H1 (cell line): Measurements from ENCODE around the gene UNK. TPM values are rescaled to one million over a fixed set of nuclear protein-coding genes. Genes with fewer than 3 reads are reported as not detected.

ENCODE experiments used
- CTCF ChIA-PET: fragments of 300-600 bp; sonication (Branson Sonifier 250); formaldehyde crosslinking; loops from one replicate; lab custom pipeline; 2021; ENCODE audit not compliant: partially characterized antibody; lab: Charles Lee
- POLR2A ChIA-PET: fragments of 300-600 bp; sonication (Branson Sonifier 250); formaldehyde crosslinking; loops from one replicate; lab custom pipeline; 2021; ENCODE audit warnings: inconsistent platforms; ENCODE audit not compliant: partially characterized antibody; lab: Charles Lee
- DNase-seq, 2 experiments: peaks; one replicate each; pipeline versions ENCODE4 v3.0.0 to v3.0.0-alpha.2; 2010 to 2022; ENCODE audit warnings: low spot score in 2 of 2, low read depth in 1 of 2, mixed read lengths in 1 of 2
- FAIRE-seq: peaks from 2 replicates; lab custom pipeline; 2011; peaks lifted over from hg19 to GRCh38; lab: Jason Lieb, UNC
- H2AFZ ChIP-seq: 2 replicates; pipeline ENCODE4 v1.8.1; 2012; ENCODE audit warnings: low read length, inconsistent platforms
- H2AK5ac ChIP-seq: 2 replicates; pipeline ENCODE4 v1.6.1; 2013; ENCODE audit warnings: low read depth, low read length
- H2BK120ac ChIP-seq: replicated peaks from 2 replicates; pipeline ENCODE3; 2013; ENCODE audit warnings: low read depth, low read length, inconsistent platforms
- H2BK12ac ChIP-seq: 2 replicates; pipeline ENCODE4 v1.6.1; 2013; ENCODE audit warnings: low read depth, low read length
- H2BK15ac ChIP-seq: 2 replicates; pipeline ENCODE4 v1.6.1; 2013; ENCODE audit warnings: low read length
- H2BK20ac ChIP-seq: 2 replicates; pipeline ENCODE4 v1.6.1; 2013; ENCODE audit warnings: low read length
- H2BK5ac ChIP-seq: 2 replicates; pipeline ENCODE4 v1.6.1; 2013; ENCODE audit warnings: low read depth, low read length
- H3K14ac ChIP-seq: 2 replicates; pipeline ENCODE4 v1.6.1; 2013; ENCODE audit warnings: inconsistent platforms; ENCODE audit not compliant: insufficient read length
- H3K18ac ChIP-seq: 2 replicates; pipeline ENCODE4 v1.6.1; 2013; ENCODE audit warnings: low read length; ENCODE audit errors: extremely low read depth
- H3K23ac ChIP-seq: 2 replicates; pipeline ENCODE4 v1.6.1; 2013; ENCODE audit warnings: inconsistent platforms; ENCODE audit not compliant: insufficient read length
- H3K23me2 ChIP-seq: 2 replicates; pipeline ENCODE4 v1.6.1; 2013; ENCODE audit warnings: low read depth, low read length
- H3K27ac ChIP-seq: 2 replicates; pipeline ENCODE4 v1.6.1; 2011; ENCODE audit warnings: low read depth, low read length, inconsistent platforms
- H3K27me3 ChIP-seq, 4 experiments: replicated peaks in 1 of 4; 1 replicate in 1 of 4; 2 replicates in 3 of 4; pipeline versions ENCODE4 v1.6.1 to v1.8.1; 2011 to 2013; ENCODE audit warnings: low read length in 3 of 4, mild to moderate bottlenecking in 3 of 4, inconsistent platforms in 2 of 4, mixed read lengths in 2 of 4, moderate library complexity in 1 of 4; ENCODE audit not compliant: control insufficient read depth in 3 of 4, insufficient read depth in 3 of 4; ENCODE audit errors: extremely low read depth in 1 of 4
- H3K36me3 ChIP-seq, 4 experiments: 2 replicates each; pipeline versions ENCODE4 v1.6.1 to v1.8.1; 2011 to 2013; ENCODE audit warnings: mild to moderate bottlenecking in 4 of 4, low read length in 3 of 4, moderate library complexity in 2 of 4, control low read depth in 1 of 4, inconsistent platforms in 1 of 4; ENCODE audit not compliant: insufficient read depth in 4 of 4, control insufficient read depth in 2 of 4
- H3K4ac ChIP-seq: replicated peaks from 2 replicates; pipeline ENCODE3; 2013; ENCODE audit warnings: low read length, low read depth, mixed read lengths, inconsistent platforms; ENCODE audit not compliant: insufficient read length
- H3K4me1 ChIP-seq, 4 experiments: replicated peaks in 1 of 4; 1 replicate in 1 of 4; 2 replicates in 3 of 4; pipeline versions ENCODE4 v1.6.1 to v1.8.1; 2011 to 2013; ENCODE audit warnings: low read length in 3 of 4, inconsistent platforms in 2 of 4, mixed read lengths in 1 of 4; ENCODE audit not compliant: insufficient read depth in 4 of 4, control insufficient read depth in 3 of 4
- H3K4me2 ChIP-seq, 2 experiments: 2 replicates each; pipeline versions ENCODE4 v1.6.1 to v1.8.1; 2011 to 2013; ENCODE audit warnings: low read depth in 2 of 2, low read length in 2 of 2, control low read depth in 1 of 2, inconsistent platforms in 1 of 2, mild to moderate bottlenecking in 1 of 2; ENCODE audit not compliant: insufficient read depth in 1 of 2
- H3K4me3 ChIP-seq, 4 experiments: fragments of 200-600, 300-600 bp in 1 of 4; sonication (generic), shearing (Covaris generic), sonication (Bioruptor Twin) in 1 of 4; 2 replicates each; pipeline versions ENCODE4 v1.5.1 to v1.8.1; 2011 to 2016; ENCODE audit warnings: low read length in 4 of 4, low read depth in 3 of 4, control low read depth in 2 of 4, inconsistent platforms in 2 of 4, mild to moderate bottlenecking in 2 of 4, mixed read lengths in 1 of 4, moderate library complexity in 1 of 4; ENCODE audit not compliant: insufficient read depth in 2 of 4; ENCODE audit errors: extremely low read depth in 1 of 4
- H3K56ac ChIP-seq: replicated peaks from 2 replicates; pipeline ENCODE3; 2013; ENCODE audit warnings: low read depth, mild to moderate bottlenecking, mixed read lengths, low read length, inconsistent platforms; ENCODE audit not compliant: insufficient read length
- H3K79me1 ChIP-seq: 2 replicates; pipeline ENCODE4 v1.6.1; 2013; ENCODE audit warnings: low read depth, low read length, control low read depth
- H3K79me2 ChIP-seq, 2 experiments: 2 replicates each; pipeline versions ENCODE4 v1.6.1 to v1.8.1; 2012 to 2013; ENCODE audit warnings: low read length in 2 of 2, mild to moderate bottlenecking in 2 of 2, inconsistent platforms in 1 of 2; ENCODE audit not compliant: insufficient read depth in 2 of 2, control insufficient read depth in 1 of 2
- H3K9ac ChIP-seq, 4 experiments: replicated peaks in 1 of 4; 1 replicate in 1 of 4; 2 replicates in 3 of 4; pipeline versions ENCODE4 v1.6.1 to v1.8.1; 2011 to 2013; ENCODE audit warnings: low read depth in 3 of 4, low read length in 3 of 4, control low read depth in 2 of 4, mild to moderate bottlenecking in 2 of 4, moderate library complexity in 2 of 4, inconsistent platforms in 1 of 4; ENCODE audit errors: extremely low read depth in 1 of 4
- H3K9me3 ChIP-seq, 2 experiments: 2 replicates each; pipeline versions ENCODE4 v1.6.1 to v1.8.1; 2012 to 2013; ENCODE audit warnings: mild to moderate bottlenecking in 2 of 2, moderate library complexity in 2 of 2, control low read depth in 1 of 2, inconsistent platforms in 1 of 2, low read depth in 1 of 2, low read length in 1 of 2, mixed read lengths in 1 of 2; ENCODE audit not compliant: insufficient read depth in 2 of 2
- H4K20me1 ChIP-seq, 2 experiments: replicated peaks in 1 of 2; 2 replicates each; pipeline versions ENCODE3 to v1.8.1; 2011 to 2013; ENCODE audit warnings: inconsistent platforms in 2 of 2, low read length in 2 of 2, mild to moderate bottlenecking in 1 of 2; ENCODE audit not compliant: insufficient read depth in 2 of 2, control insufficient read depth in 1 of 2
- H4K5ac ChIP-seq: 2 replicates; pipeline ENCODE4 v1.6.1; 2013; ENCODE audit warnings: low read length, low read depth, mixed read lengths, inconsistent platforms; ENCODE audit not compliant: insufficient read length
- H4K8ac ChIP-seq: 2 replicates; pipeline ENCODE4 v1.8.0; 2013; ENCODE audit warnings: mild to moderate bottlenecking, moderate library complexity, low read length, inconsistent platforms; ENCODE audit not compliant: insufficient read depth; ENCODE audit errors: extremely low read depth
- H4K91ac ChIP-seq: replicated peaks from 2 replicates; pipeline ENCODE3; 2013; ENCODE audit warnings: low read length, mixed read lengths, inconsistent platforms; ENCODE audit not compliant: insufficient read length
- BRCA1 ChIP-seq: IDR thresholded peaks from 2 replicates; pipeline ENCODE4 v1.6.1; 2012; ENCODE audit warnings: low read depth, low read length, improper control_type of control experiment
- ZNF274 ChIP-seq: IDR thresholded peaks from 2 replicates; pipeline ENCODE4 v1.7.0; 2012; ENCODE audit warnings: low read length, borderline replicate concordance; ENCODE audit errors: extremely low read depth
- WGBS, 2 experiments: shearing (Covaris generic) in 1 of 2; methylation state at CpG; one replicate each; pipeline versions ENCODE4 v1.1.6 to v1.1.7; 2013 to 2015; ENCODE audit warnings: low lambda C conversion rate in 2 of 2, mixed read lengths in 2 of 2, inconsistent platforms in 1 of 2, low coverage in 1 of 2, missing lambda C conversion rate in 1 of 2; ENCODE audit not compliant: insufficient replicate concordance in 2 of 2, insufficient coverage in 1 of 2, insufficient read length in 1 of 2; ENCODE audit errors: extremely low coverage in 1 of 2, missing lambda C conversion rate in 1 of 2; 5-methylcytosine and 5-hydroxymethylcytosine counted together
- polyA plus RNA-seq, 7 experiments: library from polyadenylated mRNA; depleted of rRNA in 3 of 7; stranded (reverse) in 5 of 7; unstranded in 2 of 7; fragments of >200 nt in 5 of 7; fragments of 200-250 nt in 2 of 7; gene quantifications; 1 replicate in 5 of 7; 2 replicates in 1 of 7; 4 replicates in 1 of 7; pipeline versions ENCODE4 v1.2.1 to v1.2.3, GENCODE V29; 2011 to 2013; ENCODE audit warnings: missing spikeins in 2 of 7, mixed read lengths in 2 of 7
- total RNA-seq: library from RNA; stranded (reverse); fragmentation: NEBNext Ultra II Directional; extraction: Animal tissue kit (Norgen Biotek cat#: 25700); gene quantifications from 2 replicates; pipeline ENCODE4 v1.2.1, GENCODE V29; 2021
- TF ChIP-seq, protein P1 (sequence below): IDR thresholded peaks from 2 replicates; pipeline ENCODE4 v1.6.1; 2012; ENCODE audit warnings: low read length, inconsistent platforms

Gene UNK
- total and polyA plus RNA-seq, 2 of the 8 experiments (the other 6 are each of a cell fraction or from before 2014, with no cell fraction given): 24.2 to 33.3 TPM

DNA sequence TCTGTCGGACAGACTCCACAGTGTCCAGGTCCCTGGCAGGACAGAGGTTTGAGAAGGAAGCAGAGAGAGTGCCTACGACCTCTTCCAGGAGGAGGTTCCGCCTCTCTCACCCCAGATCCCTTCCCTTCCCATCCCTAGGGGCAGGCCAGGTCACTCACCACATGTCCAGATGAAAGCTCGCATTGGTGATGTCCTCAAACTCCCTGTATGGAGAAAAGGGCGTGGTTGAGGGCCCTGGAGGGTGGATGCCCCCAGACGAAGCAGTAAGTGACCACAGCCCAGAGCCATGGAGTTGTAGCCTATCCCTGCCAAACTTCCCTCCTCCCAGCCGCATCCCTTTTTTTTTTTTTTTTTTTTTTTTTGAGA lies 56.2 kb downstream of the UNK start:
- Histone ChIP-seq H2BK12ac (no peak overlapping the region), H2AFZ (no peak overlapping the region), H3K23me2 (no peaks in the 10 kb centered on the region), H2BK5ac (no peak overlapping the region), H3K9ac (no peak overlapping the region), H3K23ac (no peak overlapping the region), H2BK15ac (no peak overlapping the region), H2AK5ac (no peak overlapping the region), H3K14ac (no peak overlapping the region), H3K4me3 (no peak overlapping the region), H3K4me2 (no peak overlapping the region), H3K18ac (no peak overlapping the region), H3K79me1 (no peaks in the 10 kb centered on the region), H4K20me1 (no peaks in the 10 kb centered on the region), H4K8ac (peak overlapping the region; percentile 85), H3K27ac (no peak overlapping the region), H4K91ac (no peak overlapping the region), H3K79me2 (no peaks in the 10 kb centered on the region), H2BK20ac (no peak overlapping the region), H3K4ac (no peak overlapping the region), H3K27me3 (no peaks in the 10 kb centered on the region), H3K36me3 (no peaks in the 10 kb centered on the region), H3K56ac (no peak overlapping the region), H2BK120ac (no peak overlapping the region), H3K9me3 (no peaks in the 10 kb centered on the region), H4K5ac (no peak overlapping the region), H3K4me1 (peaks cover 0 to 8% (median 6%) of the 10 kb centered on the region in 4 experiments; a peak in 4 of 7 replicates)
- POLR2A ChIA-PET: interaction anchor here (1.0 to 2.0 kb wide), 2 partner anchors 9 to 61 kb away, joined by 3 to 9 read pairs; no protein-coding TSS in a partner anchor
- CTCF ChIA-PET: interaction anchor here (0.8 to 27.2 kb wide), 3 partner anchors 10 to 61 kb away, joined by 3 to 563 read pairs (median 563); partner anchors contain the start of genes UNC13D and WBP2
- TF ChIP-seq, protein P1, sequence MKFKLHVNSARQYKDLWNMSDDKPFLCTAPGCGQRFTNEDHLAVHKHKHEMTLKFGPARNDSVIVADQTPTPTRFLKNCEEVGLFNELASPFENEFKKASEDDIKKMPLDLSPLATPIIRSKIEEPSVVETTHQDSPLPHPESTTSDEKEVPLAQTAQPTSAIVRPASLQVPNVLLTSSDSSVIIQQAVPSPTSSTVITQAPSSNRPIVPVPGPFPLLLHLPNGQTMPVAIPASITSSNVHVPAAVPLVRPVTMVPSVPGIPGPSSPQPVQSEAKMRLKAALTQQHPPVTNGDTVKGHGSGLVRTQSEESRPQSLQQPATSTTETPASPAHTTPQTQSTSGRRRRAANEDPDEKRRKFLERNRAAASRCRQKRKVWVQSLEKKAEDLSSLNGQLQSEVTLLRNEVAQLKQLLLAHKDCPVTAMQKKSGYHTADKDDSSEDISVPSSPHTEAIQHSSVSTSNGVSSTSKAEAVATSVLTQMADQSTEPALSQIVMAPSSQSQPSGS: no peak
- no peak for TF ChIP-seq ZNF274
- TF ChIP-seq BRCA1: no peak
- WGBS, 2 experiments: 80% methylated on average over 3 of the region's 7 CpGs; no CpG with 5 or more reads in 1 of the 2 experiments
- FAIRE-seq: no peak
- DNase-seq: no peak
